GM04504 (cell line): ENCODE results near the gene SLC45A2.
"Not testable (repeated sequence)": the region's sequence is repeated elsewhere in the genome, so short reads cannot be mapped to it uniquely, and the experiment has no call there.

Source experiments
- DNase-seq: peaks from one replicate; pipeline ENCODE4 v3.0.0-alpha.2; 2012; ENCODE audit warnings: low read depth

Gene SLC45A2, protein sequence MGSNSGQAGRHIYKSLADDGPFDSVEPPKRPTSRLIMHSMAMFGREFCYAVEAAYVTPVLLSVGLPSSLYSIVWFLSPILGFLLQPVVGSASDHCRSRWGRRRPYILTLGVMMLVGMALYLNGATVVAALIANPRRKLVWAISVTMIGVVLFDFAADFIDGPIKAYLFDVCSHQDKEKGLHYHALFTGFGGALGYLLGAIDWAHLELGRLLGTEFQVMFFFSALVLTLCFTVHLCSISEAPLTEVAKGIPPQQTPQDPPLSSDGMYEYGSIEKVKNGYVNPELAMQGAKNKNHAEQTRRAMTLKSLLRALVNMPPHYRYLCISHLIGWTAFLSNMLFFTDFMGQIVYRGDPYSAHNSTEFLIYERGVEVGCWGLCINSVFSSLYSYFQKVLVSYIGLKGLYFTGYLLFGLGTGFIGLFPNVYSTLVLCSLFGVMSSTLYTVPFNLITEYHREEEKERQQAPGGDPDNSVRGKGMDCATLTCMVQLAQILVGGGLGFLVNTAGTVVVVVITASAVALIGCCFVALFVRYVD

DNA sequence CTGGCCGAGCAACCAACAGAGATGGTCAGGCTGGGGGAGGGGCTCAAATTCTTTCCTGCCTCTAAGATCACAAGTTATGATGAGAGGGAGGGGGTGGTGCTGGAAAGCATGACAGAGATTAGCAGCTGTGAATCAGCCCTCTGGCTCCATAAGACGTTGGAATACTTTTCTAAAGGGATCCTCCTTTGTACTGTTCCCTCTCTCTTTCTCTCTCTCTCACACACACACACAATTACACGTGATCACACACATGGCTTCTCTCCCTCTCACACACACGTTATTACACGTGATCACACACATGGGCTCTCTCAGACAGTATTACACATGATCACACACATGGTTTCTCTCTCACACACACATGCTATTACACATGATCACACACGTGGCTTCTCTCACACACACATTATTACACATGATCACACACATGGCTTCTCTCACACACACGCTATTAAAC is at the start of gene SLC45A2:
Gene SLC45A2 (minus strand): TSS at position 23 of the 454 bp plus-strand sequence. CDS start 110 bp downstream, outside the sequence.
- no peak for DNase-seq

DNA sequence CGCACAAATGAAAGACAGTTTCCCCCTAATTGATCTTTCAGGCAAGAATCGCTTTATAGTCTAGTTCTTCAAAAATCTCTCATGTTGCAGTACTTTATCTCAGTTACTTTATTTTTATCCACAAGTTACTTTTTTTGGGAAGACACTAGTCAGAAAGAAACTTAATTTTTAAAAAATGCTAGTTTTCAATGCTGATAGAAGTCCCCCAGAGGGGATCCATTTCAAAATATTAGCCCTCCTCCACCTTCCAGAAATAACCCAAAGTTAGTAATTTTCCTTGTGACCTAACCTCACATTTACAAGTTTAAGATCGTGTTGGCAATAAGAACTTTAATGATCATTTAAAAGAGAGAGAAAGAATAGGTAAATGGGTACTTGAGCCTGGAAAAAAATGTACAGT is 47.5 kb upstream of the SLC45A2 start:
- DNase-seq, result no peak

DNA sequence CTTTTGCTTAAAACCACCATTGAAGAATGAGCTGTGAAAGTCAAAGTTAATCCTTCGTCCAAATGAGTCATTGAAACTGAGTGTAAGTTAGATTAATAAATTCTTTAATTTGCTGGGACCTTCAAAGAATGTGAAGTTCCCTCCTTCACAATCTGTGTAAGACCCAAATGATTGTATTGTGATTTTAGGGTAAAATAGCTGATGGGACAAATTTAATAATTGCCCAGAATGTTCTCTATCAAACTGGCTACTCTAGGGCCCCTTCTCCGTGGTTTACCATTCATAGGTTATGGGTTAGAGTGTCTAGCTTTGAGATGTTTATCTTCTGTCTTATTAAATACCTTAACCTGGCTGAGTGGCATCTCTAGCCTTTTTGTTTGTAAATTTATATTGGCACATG is 46.6 kb upstream of the SLC45A2 start:
- DNase-seq, result no peak

DNA sequence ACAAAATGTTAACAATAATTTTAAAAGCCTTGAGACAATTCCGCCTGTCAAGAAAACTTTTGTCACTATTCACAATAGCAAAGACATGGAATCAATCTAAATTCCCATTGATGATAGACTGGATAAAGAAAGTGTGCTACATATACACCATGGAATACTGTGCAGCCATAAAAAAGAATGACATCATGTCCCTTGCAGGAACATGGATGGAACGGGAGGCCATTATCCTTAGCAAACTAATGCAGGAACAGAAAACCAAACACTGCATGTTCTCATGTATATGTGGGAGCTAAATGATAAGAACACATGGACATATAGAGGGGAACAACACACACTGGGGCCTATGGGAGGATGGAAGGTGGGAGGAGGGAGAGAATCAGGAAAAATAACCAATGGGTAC is 46.1 kb upstream of the SLC45A2 start:
- DNase-seq, result not testable (repeated sequence)

DNA sequence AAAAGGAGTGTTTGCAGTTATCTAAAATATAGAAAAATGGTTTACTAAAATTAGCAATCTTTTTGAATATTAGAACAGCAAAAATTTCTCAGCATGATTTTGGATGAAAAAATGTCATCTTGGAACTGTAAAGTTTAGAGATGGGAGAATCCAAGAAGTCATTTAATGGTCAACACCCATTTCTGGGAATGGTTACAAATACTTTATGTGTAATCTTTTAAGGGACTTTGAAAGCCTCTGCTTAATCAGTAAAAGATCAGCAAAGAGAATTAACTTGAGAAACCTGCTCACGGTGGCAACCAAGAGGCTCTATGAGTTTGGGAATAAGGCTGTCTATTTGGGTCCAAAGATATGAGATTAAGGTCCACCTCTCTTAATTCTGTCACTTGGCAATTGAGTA is 45.6 kb upstream of the SLC45A2 start:
- no peak for DNase-seq

DNA sequence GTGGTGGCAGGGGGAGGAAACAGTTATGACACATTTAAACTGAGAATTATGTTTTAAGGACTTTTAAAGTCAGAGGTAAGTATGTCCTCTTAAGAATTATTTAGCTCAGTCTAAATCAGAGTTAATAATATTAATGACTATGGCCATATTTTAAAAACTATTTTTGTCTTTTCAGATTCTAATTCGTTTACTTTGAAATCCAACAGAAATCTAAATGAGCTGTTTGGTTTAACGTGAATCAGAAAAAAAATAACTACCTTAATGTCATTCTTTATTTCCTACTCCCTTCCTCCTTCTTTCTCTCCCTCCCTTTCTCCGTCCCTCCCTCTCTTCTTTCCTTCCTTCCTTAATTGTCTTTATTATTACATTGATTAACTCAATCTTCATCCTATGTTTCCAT is 43.9 kb upstream of the SLC45A2 start:
- DNase-seq, result no peak

DNA sequence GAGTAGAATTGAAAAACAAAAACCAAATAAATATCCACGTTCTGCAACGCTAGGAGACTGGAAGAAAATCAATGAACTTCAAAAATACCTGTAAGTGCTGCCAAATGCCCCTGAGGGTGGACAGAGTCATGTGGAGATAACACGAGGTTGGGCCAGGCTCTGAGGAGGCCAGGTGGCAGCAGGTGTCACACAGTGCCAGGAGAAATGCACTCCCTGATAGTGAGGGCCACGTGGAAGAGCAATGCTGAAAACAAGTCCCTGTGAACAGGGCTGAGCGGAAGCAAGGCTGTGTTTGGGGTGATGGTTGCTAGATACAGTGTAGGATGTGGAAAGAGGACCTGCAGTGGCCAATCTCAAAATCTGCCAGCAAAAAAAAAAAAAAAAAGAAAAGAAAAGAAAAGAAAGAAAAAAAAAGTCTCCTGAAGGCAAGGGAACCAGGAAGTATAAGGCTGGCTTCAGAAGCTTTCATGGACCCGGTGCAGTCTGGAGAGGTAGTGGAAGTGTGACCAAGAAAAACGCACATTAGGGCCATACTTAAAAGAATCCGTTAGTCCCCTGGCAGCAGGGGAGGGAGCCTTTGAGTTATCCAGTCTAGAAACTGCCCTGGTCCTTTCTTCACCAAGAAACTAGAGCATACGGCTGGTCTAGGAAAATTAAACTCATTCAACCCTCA is 41.7 kb upstream of the SLC45A2 start:
- DNase-seq, result no peak

DNA sequence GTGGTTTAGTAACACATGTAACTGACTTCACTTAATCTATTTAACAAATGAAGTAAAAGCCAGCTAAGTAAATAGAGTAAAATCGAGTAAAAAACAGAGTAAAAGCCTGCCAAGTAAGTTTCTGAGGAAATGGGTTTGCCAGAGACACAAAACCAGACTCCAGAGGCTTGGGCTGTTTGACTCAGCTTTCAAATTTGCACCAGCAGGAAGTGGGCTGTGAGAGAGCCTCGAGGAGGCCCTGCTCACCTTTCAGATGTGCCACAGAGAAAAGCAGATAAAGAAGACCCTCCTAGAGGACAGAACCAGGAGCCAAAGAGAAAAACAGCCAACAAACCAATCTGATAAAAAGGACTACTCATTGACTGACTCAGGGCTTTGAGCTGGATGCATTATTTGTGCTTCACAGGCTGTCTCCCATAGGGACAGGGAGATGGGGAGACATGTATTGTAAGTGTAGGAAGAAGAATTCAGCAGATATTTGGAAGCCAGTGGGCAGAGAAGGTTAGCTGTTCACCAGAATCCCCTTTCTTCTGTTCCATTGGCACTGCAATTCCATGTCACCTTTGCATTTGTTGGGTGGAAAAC is 37.7 kb upstream of the SLC45A2 start:
- no peak for DNase-seq

DNA sequence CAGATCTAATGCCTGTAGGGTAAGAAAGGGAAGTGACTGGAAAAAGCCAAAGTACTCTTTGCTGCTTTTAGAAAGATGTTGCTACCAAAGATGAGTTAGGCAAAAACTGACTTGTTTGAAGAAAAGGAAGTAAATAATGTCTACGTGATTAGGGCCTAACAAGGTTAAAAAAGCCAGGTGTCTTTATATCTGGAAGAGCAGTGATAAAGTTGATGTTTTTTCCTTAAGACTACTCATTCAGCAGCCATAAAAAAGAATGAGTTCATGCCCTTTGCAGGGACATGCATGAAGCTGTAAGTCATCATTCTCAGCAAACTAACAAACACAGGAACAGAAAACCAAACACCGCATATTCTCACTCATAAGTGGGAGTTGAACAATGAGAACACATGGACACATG is 36.8 kb upstream of the SLC45A2 start:
- DNase-seq, result no peak

DNA sequence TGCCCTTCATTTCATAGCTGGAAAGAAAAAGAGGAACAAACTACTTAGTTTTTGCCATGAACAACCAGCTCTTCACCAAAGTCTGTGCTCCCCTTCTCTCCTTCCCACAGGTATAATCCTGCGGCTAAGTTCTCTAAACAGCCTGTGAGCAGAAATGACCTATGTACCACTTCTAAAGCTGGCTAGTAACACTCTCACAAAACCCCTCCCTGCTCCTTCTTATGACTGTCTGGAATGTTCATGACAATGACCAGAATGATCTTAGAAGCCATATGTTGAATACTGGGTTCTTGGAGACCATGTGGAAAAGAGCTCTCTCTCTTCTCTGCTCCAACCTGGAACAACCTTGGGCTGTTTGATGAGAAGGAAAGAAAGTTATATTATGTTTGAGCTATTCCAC is 36.2 kb upstream of the SLC45A2 start:
- DNase-seq, result no peak

DNA sequence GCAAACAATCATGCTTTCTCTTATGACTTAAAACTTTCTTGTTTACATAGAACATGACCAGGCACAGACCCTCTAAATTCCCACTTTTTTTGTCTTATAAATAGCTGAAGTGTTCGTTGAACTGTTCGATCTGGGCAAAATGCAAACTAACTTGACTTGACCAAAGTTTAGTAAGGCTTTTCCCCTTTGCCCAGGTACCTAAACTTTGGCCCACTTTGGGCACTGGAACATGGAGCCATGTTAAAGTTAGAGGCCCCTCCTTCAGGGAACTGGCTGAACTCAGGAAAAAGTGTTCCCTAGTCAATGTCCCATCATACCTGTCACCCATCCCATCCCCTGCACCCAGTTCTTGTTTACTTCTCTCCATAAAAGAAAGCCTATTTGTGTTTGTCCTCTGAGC is 32.8 kb upstream of the SLC45A2 start:
- no peak for DNase-seq

DNA sequence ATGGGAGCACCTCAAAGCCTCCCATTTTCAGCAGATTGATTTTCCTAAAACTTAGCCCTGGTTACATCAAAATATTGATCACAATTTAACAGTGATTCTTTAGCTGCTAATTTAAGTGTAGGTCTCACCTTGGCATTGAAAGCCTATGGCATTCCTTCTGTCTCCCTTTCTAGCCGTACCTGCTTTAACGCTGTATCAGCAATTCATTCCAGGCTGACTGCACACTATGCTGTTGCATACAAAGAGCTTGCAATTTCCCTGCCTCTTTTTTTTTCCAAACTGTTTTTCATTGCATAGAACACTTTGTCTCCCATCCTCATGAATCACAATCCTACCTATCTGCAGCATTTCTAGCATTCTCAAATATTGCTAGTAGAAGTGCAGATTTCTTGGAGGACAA is 32.3 kb upstream of the SLC45A2 start:
- no peak for DNase-seq

DNA sequence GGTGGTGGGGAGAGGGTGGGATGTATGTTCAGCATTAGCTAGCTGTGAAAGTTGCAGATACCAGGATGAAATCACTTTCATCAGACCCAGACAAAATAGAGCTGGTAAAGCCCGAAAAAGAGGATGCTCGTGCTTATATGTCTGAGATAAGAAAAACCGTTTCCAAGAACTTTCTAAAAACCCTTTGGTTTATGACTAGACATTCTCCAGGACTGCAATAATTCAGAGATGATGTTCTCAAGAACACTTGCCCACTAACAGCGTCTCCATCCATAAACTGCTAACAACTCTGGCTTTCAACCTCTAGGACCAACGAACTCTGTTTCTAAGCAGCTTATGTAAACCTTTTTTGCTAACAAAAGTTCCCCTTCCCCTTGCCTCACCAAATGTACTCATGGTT is 31.7 kb upstream of the SLC45A2 start:
- no peak for DNase-seq

DNA sequence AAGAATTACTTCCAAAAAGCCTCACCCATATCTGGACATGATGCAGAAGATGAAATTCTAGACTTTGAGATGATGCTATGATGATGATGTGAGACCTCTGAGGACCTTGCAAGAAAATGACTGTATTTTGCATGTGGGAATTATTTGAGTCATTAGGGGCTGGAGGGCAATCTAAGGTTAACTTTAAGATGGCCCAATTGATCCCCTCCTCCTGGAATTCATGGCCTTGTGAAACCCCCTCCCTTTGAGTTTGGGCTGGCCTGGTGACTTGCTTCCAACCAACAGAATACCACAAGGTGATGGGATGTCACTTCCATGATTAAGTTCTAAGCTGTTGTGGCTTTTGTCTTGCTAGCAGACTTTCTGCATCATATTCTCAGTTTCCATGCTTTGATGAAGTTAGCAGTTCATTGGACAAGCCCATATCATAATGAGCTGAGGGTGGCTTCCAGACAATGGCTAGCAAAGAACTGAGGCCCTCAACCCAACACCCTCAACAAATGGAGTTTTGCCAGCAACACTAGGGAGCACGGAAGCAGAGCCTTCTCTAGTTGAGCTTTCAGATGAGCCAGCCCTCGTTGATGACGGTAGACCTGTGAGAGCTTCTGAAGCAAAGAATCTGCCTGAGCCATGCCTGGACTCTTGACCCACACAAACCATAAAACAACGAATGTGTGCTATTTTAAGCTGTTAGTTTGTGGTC is 30.8 kb upstream of the SLC45A2 start:
- no peak for DNase-seq

DNA sequence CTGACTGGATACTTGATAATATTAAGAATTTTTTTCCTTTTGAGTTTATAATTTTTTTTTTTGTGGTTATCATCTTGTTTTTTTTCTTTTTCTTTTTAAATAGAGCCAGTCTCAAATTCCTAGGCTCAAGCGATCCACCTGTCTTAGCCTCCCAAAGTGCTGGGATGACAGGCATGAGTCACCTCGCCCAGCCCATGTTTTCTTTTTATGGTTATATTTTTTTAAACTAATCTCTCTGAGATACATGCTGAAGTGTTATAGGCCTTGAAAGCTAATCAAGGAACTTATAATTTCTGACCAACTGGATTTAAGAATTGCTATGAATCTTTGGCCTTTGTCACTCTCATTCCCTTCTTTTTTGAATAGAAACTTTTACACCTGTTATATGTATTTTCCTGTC is 30.1 kb upstream of the SLC45A2 start:
- no peak for DNase-seq

DNA sequence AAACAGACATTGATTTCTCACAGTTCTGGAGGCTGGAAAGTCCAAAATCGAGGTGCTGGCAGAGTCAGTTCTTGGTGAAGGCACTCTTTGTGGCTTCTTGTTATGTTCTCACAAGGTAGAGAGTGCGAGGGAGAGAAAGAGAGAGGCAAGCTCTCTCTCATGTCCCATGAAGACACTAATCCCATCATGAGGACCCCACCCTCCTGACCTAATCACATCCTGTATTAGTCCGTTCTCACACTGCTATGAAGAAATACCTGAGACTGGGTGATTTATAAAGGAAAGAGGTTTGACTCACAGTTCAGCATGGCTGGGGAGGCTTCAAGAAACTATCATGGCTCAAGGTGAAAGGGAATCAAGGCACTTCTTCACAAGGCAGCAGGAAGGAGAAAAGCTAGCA is 29.1 kb upstream of the SLC45A2 start:
- no peak for DNase-seq

DNA sequence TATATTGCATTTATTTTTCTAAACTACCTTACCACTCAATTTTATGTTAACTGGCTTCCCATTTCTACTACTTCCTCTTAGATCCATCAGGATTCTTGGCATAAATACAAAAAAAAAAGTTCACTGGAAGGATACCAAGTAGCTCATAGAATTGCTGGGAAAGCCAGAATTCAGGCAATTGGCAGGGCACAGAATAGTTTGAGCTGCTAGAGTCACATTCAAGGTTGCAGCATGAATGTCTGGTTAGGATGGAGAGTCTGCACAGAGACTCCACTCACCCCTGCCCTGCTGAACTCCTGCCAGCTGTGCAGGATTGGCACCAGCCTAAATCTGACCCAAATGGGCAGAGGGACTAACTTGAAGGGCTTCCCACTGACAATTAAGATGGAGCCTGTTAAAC is 28.3 kb upstream of the SLC45A2 start:
- peak; percentile 34 for DNase-seq

DNA sequence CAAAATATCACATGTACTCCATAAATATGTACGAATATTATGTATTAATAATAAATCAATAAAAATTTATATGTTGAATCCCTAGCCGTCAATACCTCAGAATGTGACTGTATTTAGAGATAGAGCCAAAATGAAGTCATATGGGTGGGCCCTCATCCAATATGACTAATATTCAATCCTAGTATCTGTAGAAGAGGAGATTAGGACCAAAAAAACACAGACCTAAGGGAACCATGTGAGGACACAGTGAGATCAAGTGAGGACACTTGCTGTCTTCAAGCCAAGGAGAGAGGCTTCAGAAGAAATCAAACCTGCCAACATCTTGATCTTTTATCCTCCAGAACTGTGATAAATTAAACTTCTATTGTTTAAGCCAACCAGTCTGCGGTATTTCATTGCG is 27.0 kb upstream of the SLC45A2 start:
- DNase-seq, result no peak

DNA sequence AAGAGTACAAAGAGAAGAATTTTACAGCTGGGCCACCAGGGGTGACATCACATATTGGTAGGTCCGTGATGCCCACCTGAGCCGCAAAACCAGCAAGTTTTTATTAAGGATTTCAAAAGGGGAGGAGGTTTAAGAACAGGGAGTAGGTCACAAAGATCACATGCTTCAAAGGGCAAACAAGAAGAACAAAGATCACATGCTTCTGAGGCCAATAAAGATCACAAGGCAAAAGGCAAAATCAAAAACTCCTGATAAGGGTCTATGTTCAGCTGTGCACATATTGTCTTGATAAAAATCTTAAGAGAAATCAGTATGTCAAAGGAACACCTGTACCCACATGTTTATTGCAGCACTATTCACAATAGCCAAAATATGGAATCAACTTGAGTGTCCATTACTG is 25.7 kb upstream of the SLC45A2 start:
- not testable (repeated sequence) for DNase-seq

DNA sequence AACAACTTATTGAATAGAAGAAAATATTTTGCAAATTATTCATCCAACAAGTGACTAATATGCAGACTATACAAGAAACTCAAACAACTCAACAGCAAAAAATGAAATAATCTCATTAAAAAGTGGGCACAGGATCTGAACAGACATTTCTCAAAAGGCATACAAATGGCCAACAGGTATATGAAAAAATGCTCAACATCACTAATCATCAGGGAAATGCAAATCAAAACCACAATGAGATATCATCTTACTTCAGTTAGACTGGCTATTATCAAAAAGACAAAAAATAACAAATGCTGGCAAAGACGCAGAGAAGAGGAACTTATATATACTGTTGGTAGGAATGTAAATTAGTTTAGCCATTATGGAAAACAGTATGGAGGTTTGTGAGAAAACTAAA is 25.1 kb upstream of the SLC45A2 start:
- DNase-seq, result no peak

DNA sequence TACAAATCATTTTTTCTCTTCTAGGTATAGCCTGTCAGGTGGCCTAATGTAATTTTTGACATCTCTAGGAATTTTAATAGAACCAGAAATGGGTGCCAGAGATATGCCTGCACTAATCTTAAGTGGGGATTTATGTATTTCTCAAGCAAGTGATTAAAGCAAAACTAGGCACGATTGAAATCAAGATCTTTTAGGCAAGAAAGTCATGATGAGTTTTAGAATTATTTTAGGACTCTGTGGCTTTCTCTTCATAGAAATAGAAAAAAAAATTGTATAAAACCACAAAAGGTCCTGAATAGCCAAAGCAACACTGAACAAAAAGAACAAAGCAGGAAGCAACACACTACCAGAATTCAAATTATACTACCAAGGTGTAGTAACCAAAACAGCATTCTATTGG is 24.3 kb upstream of the SLC45A2 start:
- DNase-seq, result no peak
